ENCODE measurements around the gene ANKRD11.
"Not testable (repeated sequence)": the region's sequence is repeated elsewhere in the genome, so short reads cannot be mapped to it uniquely, and the experiment has no call there.

ANKRD11 gene

DNA sequence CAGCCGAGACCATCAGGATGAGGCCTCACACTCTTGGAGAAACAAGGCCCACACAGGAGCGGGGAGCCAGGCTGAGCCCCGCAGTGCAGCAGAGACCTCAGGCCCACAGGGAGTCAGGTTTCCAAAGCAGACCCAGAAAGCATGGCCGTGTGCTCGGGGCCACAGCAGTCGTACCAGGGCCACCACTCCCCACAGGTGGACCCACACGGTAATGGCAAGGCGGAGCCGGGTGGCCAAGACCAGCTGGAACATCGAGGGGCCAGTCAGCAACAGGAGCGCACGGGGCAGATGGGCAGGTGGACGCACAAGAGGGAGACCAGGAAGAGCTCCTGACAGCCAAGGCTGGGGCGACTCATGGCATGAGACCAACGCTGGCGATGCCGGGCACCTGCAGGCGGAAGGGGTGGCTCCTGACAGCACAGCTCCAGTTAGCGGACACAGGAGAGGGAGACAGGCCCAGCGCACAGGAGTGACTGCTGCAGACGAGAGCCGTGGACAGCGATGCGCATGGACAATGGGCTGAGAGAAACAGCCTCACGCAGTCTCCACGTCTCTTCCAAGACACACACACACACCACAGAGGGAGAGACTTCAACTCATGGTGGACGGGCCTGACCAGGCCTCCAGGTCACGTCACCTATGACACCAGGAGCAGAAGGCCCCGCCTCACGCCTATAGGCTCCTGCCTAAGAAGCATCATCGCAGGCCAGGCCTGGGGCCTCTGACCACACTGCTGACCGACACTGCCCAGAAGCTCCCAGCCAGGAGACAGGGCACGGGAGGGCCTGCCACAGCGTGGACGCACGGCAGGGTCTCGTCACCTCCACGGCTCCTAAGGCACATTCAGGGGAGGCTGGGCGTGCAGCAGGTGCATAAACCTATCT, 214.3 kb downstream of the ANKRD11 start:
- no peak overlapping the region for H3K27ac Mint-ChIP-seq
- no peaks in the 10 kb centered on the region for H3K27me3 Mint-ChIP-seq
- H3K4me1 Mint-ChIP-seq, result no peaks in the 10 kb centered on the region
- no peaks in the 10 kb centered on the region for H3K9me3 Mint-ChIP-seq
- H3K36me3 Mint-ChIP-seq (ENCODE audit: low read depth), result peaks cover 38% of the 10 kb centered on the region
- ATAC-seq, result peak; percentile 6
- no peak for DNase-seq
- no peak overlapping the region for H3K4me3 Mint-ChIP-seq

DNA sequence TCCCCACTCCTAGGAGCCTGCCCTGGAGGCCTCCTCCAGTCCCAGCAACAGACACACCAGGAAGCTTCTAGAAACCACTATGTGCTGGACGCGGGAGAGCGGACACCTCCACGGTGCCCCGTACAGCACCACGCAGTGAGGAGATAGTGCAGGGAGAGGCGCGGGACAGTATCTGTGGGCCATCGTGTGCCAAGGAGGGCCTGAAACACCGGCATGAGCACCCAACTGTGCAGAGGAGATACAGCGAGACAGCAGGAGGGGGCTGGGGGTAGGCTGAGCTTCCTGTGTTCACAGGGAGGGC, 215.1 kb downstream of the ANKRD11 start:
- Mint-ChIP-seq H3K9me3 (no peaks in the 10 kb centered on the region), H3K27me3 (no peaks in the 10 kb centered on the region), H3K27ac (peak overlapping the region; percentile 39), H3K4me1 (no peaks in the 10 kb centered on the region), H3K36me3 (ENCODE audit: low read depth) (peaks cover 35% of the 10 kb centered on the region), H3K4me3 (no peak overlapping the region)
- ATAC-seq (no peak), DNase-seq (no peak)

DNA sequence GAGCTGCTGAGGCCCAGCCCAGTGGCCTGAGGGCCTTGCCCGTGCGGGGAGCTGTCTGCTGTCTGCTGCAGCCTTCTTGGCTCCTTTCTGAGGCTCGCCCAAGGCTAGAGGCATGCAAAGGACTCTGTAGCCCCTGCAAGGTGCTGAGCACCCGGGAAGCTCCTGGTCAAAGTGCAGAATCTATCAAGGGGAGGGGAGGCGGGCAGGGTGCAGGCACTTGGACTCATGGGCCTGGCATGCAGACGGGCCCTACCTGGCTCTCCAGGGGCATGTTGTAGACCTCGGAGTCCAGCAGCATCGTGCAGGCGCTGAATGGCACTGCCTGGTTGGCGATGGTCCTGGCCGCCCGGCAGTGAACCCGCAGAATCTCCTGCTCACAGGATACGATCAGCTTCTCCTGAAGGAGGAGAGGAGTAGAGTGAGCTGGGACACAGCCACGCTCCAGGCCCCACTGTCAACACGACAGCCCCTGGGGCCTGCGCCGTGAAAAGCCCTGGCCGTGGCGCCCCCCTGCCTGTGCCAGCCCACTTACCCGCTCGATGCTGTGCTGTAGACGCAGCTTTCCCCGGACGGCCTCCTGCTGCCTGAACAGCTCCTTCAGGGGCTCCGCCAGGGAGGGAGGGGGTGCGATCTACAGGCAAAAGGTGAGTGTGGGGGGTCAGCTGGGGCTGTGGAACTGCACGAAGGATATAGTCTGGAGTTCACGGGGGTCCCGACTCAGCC, 215.6 kb downstream of the ANKRD11 start:
- H3K4me1 Mint-ChIP-seq, result no peaks in the 10 kb centered on the region
- ATAC-seq (no peak), DNase-seq (no peak)
- peak overlapping the region; percentile 39 for H3K27ac Mint-ChIP-seq
- H3K4me3 Mint-ChIP-seq, result no peak overlapping the region
- H3K27me3 Mint-ChIP-seq, result no peaks in the 10 kb centered on the region
- no peaks in the 10 kb centered on the region for H3K9me3 Mint-ChIP-seq
- peaks cover 38% of the 10 kb centered on the region for H3K36me3 Mint-ChIP-seq (ENCODE audit: low read depth)

DNA sequence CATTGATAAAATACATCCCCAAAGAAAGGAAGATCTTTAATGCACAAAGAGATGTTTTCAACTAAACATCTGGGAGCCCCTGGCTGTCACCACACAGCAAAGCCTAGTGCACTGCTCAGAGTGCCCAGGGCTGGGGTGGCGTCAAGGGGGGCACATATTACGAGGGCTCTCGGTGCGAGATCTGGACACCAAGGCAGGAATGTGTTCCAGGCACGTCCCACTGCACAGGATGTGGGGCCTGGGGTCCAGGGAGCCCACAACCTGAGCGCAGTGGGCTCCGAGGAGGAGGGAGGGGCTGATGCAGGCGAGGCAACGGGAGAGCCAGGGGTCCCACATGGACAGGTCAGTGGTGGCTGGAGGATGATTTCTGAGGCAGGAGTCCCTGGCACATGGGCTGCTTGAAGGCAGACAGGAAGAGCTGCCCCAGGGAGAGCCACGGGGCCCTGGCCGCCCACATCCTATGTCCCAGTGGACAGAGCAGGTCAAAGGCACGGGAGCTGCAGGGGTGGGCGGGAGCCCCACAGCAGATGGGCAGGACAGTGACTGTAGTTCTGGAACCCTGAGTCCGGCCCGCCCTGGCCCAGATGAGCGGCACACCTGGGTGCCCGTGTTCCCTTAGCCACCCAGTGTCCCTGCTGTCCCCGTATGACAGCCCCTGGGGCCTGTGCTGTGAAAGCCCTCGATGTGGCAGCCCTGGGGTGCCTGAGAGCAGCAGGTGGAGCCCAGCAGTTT, 216.5 kb downstream of the ANKRD11 start:
- no peak for ATAC-seq
- Mint-ChIP-seq H3K9me3 (no peaks in the 10 kb centered on the region), H3K4me3 (no peak overlapping the region), H3K27me3 (no peaks in the 10 kb centered on the region), H3K27ac (no peak overlapping the region), H3K36me3 (ENCODE audit: low read depth) (peaks cover 46% of the 10 kb centered on the region), H3K4me1 (no peaks in the 10 kb centered on the region)
- no peak for DNase-seq

DNA sequence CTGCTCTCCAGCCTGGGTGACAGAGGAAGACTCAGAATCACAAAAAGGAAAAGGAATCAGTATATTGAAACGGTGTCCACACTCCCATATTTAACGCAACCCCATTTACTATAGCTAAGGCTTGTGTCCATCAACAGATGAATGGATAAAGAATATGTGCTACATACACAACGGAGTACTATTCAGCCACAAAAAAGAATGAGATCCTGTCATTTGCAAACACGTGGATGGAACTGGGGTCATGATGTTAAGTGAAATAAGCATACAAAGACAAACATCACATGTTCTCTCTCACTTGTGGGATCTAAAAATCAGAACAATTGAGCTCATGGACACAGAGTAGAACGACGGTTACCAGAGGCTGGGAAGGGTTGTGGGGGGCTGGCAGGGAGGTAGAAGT, 217.7 kb downstream of the ANKRD11 start:
- no peaks in the 10 kb centered on the region for H3K9me3 Mint-ChIP-seq
- H3K27me3 Mint-ChIP-seq, result no peaks in the 10 kb centered on the region
- ATAC-seq (no peak), DNase-seq (no peak)
- H3K4me1 Mint-ChIP-seq, result no peaks in the 10 kb centered on the region
- H3K36me3 Mint-ChIP-seq (ENCODE audit: low read depth), result peaks cover 41% of the 10 kb centered on the region
- no peak overlapping the region for H3K4me3 Mint-ChIP-seq
- H3K27ac Mint-ChIP-seq, result no peak overlapping the region

DNA sequence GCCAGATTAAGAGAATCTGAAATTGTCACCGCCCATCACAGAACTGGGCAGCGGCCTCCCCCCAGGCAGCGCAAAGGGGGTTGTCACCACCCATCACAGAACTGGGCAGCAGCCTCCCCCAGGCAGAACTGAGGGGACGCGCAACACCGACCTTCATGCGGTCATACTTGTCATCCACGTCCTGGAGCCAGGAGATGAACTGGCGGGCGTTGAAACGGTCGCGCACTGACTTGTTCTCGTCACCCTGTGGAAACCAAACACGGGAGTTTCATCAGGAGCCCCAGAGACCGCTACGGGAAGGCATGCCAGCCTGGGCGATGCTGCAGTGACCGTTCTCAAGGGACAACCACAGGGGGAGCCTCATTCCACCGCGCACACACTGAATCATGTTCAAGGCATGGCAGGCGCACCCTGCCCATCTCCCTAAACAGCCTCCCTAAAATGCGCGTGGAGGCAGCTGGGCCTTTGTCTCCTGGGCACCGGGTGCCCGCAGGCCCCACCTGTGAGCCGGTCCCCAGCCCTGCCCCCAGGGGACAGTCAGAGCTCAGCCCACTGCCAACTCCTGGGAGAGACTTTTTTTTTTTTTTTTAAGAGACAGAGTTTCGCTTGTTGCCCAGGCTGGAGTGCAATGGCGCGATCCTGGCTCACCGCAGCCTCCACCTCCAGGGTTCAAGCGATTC, 219.6 kb downstream of the ANKRD11 start:
- H3K4me3 Mint-ChIP-seq, result no peak overlapping the region
- no peaks in the 10 kb centered on the region for H3K4me1 Mint-ChIP-seq
- no peak overlapping the region for H3K27ac Mint-ChIP-seq
- DNase-seq, result no peak
- ATAC-seq, result no peak
- H3K9me3 Mint-ChIP-seq, result no peaks in the 10 kb centered on the region
- H3K27me3 Mint-ChIP-seq, result no peaks in the 10 kb centered on the region
- peaks cover 34% of the 10 kb centered on the region for H3K36me3 Mint-ChIP-seq (ENCODE audit: low read depth)

DNA sequence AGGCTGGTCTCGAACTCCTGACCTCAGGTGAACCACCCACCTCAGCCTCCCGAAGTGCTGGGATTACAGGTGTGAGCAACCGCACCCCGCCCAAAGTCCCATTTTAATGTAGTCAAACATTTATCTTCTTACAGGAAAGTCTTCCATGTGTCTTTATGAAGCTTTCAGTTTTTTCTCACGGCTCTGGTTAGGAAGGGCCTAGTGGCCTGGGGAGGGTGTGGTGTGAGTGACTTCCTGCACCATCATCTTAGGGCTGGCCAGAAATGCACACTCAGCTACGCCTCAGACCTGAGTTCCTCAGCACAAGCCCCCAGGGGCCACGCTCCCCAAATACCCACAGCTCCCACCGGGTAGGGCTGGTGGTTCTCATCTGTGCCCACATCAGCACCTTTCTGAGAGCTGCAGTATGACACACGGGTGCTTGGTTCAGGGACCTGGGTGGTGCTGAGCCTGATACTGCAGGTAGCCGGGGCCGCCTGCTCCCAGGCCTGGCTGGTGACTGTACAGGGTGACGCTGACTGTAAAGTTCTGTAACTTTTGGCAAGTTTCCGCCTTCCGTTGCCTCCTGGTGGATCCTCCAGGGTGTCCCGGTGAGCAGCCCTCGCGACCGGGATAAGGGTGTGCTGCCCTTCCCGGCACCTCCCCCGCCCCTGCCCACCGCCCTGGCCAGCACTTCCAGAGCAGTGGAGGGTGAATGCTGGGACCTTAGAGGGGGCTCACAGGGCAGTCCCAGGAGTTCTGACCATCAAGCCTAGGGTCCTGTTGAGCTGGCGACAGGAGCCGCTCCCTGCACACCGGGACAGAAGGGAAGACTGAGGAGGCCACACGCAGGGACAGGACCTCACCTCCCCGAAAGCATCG, 220.3 kb downstream of the ANKRD11 start:
- Mint-ChIP-seq H3K4me1 (no peaks in the 10 kb centered on the region), H3K4me3 (no peak overlapping the region), H3K27me3 (no peaks in the 10 kb centered on the region), H3K27ac (no peak overlapping the region), H3K36me3 (ENCODE audit: low read depth) (peaks cover 31% of the 10 kb centered on the region), H3K9me3 (no peaks in the 10 kb centered on the region)
- no peak for DNase-seq
- ATAC-seq, result no peak

DNA sequence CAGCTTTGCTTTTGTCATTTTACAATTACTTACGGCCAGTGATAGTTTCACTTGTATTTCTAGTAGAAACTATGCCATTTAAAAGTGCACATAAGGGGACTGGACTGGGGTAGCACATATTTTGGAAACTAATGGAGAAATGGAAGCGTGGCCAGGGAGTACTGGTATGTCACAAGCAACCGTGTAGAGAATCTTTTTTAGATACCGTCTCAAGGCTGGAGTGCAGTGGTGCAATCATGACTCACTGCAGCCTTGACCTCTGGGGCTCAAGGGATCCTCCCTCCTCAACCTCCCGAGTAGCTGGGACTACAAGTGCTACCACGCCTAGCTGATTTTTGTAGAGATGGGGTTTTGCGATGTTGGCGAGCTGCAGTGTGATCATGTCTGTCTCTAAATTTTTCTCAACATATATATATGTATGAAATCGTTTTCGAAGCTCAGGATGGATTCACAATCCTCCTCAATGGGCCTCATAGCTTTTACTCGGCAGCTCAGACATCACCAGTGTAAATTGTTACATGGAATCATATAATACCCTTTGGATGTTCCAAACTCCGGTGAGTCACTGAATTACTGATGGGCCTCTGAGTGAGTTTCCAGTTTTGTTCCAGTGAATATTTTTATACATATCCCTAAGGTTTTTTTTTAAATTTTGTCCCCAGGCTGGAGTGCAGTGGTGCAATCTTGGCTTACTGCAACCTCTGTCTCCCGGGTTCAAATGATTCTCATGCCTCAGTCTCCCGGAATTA, 221.2 kb downstream of the ANKRD11 start:
- Mint-ChIP-seq H3K27me3 (no peaks in the 10 kb centered on the region), H3K36me3 (ENCODE audit: low read depth) (peaks cover 31% of the 10 kb centered on the region), H3K4me3 (no peak overlapping the region), H3K9me3 (no peaks in the 10 kb centered on the region), H3K27ac (no peak overlapping the region), H3K4me1 (no peaks in the 10 kb centered on the region)
- DNase-seq, result no peak
- ATAC-seq, result no peak

DNA sequence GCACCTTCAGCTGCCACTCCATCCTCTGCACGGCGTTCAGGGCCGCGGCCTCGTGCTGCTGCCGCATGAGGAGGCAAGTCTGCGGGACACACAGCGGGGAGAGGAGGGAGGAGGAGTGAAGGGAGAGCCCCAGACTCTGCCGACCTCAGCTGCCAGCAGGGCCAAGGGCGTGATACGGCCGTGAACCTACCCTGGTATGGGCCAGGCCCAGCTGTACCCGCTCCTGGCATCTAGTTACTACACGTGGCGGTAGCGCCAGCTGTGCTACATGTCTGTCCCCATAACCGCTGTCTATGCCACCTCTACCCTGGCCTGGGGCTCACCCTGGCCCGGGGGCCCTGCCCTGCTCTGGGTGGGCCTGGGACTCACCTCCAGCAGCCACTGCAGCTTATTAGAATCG, 221.8 kb downstream of the ANKRD11 start:
- peaks cover 28% of the 10 kb centered on the region for H3K36me3 Mint-ChIP-seq (ENCODE audit: low read depth)
- no peaks in the 10 kb centered on the region for H3K4me1 Mint-ChIP-seq
- ATAC-seq (no peak), DNase-seq (no peak)
- H3K27me3 Mint-ChIP-seq, result no peaks in the 10 kb centered on the region
- no peak overlapping the region for H3K27ac Mint-ChIP-seq
- no peaks in the 10 kb centered on the region for H3K9me3 Mint-ChIP-seq
- H3K4me3 Mint-ChIP-seq, result no peak overlapping the region

DNA sequence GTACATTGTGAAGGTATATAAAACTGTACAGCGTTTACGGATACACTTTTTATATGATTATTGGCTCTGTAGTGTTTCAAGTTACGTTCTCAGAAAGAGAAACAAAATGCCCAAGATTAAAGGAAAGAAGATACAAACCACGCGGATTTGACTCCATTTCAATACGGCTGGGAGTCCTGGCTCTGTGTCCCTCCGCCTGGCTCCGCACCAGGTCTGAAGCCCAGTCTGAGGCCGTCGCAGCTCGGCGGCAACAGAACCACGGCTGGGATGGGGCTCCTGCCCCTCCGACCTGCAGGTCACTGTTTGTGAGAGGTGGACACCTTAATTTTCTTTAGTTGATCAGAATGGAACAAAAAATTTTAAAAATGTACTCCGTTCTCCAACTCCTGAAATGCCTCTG, 222.6 kb downstream of the ANKRD11 start:
- H3K9me3 Mint-ChIP-seq, H3K27ac Mint-ChIP-seq, DNase-seq, H3K4me3 Mint-ChIP-seq, H3K27me3 Mint-ChIP-seq, H3K4me1 Mint-ChIP-seq, ATAC-seq: not testable (repeated sequence)
- H3K36me3 Mint-ChIP-seq (ENCODE audit: low read depth), result peaks cover 24% of the 10 kb centered on the region

DNA sequence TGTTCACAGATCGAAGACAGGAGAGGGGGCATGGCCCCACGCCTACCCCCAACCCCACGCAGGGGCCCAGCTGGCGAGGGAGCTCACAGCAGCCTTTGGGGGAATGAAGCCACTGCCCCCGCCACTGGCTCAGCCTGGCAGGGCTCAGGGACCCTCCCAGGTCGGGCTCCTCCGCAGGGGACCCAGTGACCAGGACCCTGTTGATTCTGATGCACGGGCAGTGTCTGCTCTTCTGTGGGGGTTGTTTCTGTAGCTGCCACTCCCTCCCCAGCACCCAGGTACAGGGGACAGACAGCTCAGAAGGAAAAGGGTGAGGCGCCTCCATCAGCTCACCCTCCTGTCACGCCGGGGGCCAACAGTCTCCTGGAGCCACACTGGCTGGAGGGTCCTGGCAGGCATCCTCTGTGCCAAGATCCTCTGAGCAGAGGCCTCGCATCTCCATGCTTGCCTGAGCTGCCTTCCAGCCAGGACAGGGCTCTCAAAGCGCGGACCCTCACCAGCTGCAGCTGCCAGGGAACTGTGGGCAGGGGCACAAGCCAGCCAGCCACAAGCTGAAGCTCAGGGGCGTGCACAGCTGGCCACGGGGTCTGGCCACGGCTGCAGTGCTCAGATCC, 223.7 kb downstream of the ANKRD11 start:
- Mint-ChIP-seq H3K27ac (no peak overlapping the region), H3K4me1 (no peaks in the 10 kb centered on the region), H3K4me3 (no peak overlapping the region), H3K27me3 (no peaks in the 10 kb centered on the region), H3K36me3 (ENCODE audit: low read depth) (peaks cover 17% of the 10 kb centered on the region), H3K9me3 (no peaks in the 10 kb centered on the region)
- DNase-seq (no peak), ATAC-seq (no peak)

DNA sequence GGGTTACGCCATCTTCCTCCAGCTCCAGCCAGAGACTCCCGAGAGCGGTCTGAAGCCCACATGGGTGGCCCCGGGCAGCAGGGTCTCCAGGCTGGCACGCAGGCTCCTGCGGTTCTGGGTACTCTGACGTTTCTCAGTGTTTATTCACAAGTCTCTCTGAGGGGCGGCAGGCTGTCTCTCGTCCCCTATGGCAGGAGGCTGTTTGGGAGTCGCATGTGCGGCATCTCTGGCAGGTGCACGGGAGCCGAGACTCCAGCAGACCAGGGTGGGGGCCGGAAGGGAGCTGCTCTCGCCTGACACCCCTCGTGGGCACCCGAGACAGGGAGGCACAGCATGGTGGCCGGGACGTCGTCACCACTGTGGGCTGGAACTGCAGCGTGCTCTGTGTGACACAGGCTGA, 224.7 kb downstream of the ANKRD11 start:
- Mint-ChIP-seq H3K36me3 (ENCODE audit: low read depth) (peaks cover 13% of the 10 kb centered on the region), H3K9me3 (no peaks in the 10 kb centered on the region), H3K27ac (peak overlapping the region; percentile 18), H3K4me1 (no peaks in the 10 kb centered on the region), H3K27me3 (no peaks in the 10 kb centered on the region), H3K4me3 (no peak overlapping the region)
- DNase-seq (no peak), ATAC-seq (no peak)

Data from activated naive CD8-positive, alpha-beta T cell treated with anti-CD3 and anti-CD28 coated beads, Interleukin-2, amount 50 U/mL, for 24 hours (primary cell).